Left lung (tissue), 10 donors: ENCODE data around the gene ANAPC5. TPM values are rescaled to one million over a fixed set of nuclear protein-coding genes. Genes with fewer than 3 reads are reported as not detected.

Experiments
- ATAC-seq: fragments of 200-7000 bp; cut with Tn5 transposase; one replicate; pipeline ENCODE4 v1.9.1; 2020; ENCODE audit warnings: moderate library complexity
- DNase-seq, 4 donors: peaks; one replicate each; pipeline ENCODE4 v3.0.0-alpha.2; 2013 to 2020
- H3K27ac ChIP-seq, 2 donors: fragments of 200-600 bp; sonication (generic) in 1 of 2; one replicate each; pipeline versions ENCODE4 v1.5.0 to v1.8.0; 2020 to 2021
- H3K27me3 ChIP-seq, 2 donors: fragments of 200-600 bp; sonication (generic) in 1 of 2; one replicate each; pipeline versions ENCODE4 v1.5.0 to v1.8.0; 2020 to 2021
- H3K36me3 ChIP-seq, 2 donors: fragments of 200-600 bp; sonication (generic) in 1 of 2; one replicate each; pipeline versions ENCODE4 v1.5.0 to v1.8.0; 2020 to 2021
- H3K4me1 ChIP-seq, 2 donors: fragments of 200-600 bp; one replicate each; pipeline ENCODE4 v1.8.0; 2021
- H3K4me3 ChIP-seq, 2 donors: fragments of 200-600 bp; sonication (generic) in 1 of 2; one replicate each; pipeline versions ENCODE4 v1.5.0 to v1.8.0; 2020 to 2021; ENCODE audit warnings: mild to moderate bottlenecking in 1 of 2
- H3K9me3 ChIP-seq, 2 donors: fragments of 200-600 bp; sonication (generic) in 1 of 2; one replicate each; pipeline versions ENCODE4 v1.5.0 to v1.8.0; 2020 to 2021
- intact Hi-C, 2 donors: fragments of 100-400 bp; cut with DNase I; formaldehyde crosslinking; loops; one replicate each; pipeline versions ENCODE4 v1.11.2 to v1.14.2; 2022
- polyA plus RNA-seq, 6 donors: library from polyadenylated mRNA; unstranded; fragments of 120-200 nt; gene quantifications; one replicate each; pipeline ENCODE4 v1.2.1, GENCODE V29; 2013; ENCODE audit not compliant: insufficient read length in 6 of 6
- total RNA-seq, 2 donors: library from RNA; stranded (reverse); fragmentation: NEBNext Ultra II Directional; extraction: Animal tissue kit (Norgen Biotek cat#: 25700); gene quantifications; one replicate each; pipeline ENCODE4 v1.2.1, GENCODE V29; 2021
- TF ChIP-seq, protein P1 (sequence below), 2 donors: fragments of 200-600 bp; sonication (generic) in 1 of 2; IDR thresholded peaks; one replicate each; pipeline versions ENCODE4 v1.5.0 to v1.8.0; 2021; ENCODE audit warnings: antibody characterized with exemption in 2 of 2
- donor health status: DM: no; HTN: yes; CAD: no.
- donor health status: DM: no; HTN: no; CAD: no.

The ANAPC5 gene
- total and polyA plus RNA-seq, 8 donors, result 84.8 to 206 (median 165) TPM

DNA sequence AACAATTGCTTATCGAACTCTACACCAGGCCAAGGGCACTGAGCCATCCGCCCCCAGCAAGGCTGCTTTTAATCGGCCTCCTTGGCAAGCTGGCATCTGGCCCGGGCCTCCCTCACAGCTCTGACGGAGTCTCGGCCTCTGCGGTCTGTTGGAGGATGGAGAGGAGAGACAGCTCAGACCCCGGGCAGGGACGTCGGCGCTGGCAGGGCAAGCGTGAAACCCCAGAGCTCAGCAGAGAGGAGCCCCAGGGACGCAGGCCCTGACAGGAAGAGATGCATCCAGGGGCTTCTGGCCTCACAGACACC lies 73.2 kb downstream of the ANAPC5 start:
- H3K4me3 ChIP-seq, result no peak overlapping the region
- H3K27me3 ChIP-seq, result no peaks in the 10 kb centered on the region
- peaks cover 0 to 44% of the 10 kb centered on the region in 2 donors for H3K36me3 ChIP-seq
- peak in 1 of 4 donors; percentile 83 for DNase-seq
- ATAC-seq, result peak; percentile 13
- peak overlapping the region; percentile 53 to 91 for H3K27ac ChIP-seq
- intact Hi-C loops, result no loop called here
- H3K4me1 ChIP-seq, result peaks cover 10 to 47% of the 10 kb centered on the region in 2 donors
- TF ChIP-seq, protein P1, sequence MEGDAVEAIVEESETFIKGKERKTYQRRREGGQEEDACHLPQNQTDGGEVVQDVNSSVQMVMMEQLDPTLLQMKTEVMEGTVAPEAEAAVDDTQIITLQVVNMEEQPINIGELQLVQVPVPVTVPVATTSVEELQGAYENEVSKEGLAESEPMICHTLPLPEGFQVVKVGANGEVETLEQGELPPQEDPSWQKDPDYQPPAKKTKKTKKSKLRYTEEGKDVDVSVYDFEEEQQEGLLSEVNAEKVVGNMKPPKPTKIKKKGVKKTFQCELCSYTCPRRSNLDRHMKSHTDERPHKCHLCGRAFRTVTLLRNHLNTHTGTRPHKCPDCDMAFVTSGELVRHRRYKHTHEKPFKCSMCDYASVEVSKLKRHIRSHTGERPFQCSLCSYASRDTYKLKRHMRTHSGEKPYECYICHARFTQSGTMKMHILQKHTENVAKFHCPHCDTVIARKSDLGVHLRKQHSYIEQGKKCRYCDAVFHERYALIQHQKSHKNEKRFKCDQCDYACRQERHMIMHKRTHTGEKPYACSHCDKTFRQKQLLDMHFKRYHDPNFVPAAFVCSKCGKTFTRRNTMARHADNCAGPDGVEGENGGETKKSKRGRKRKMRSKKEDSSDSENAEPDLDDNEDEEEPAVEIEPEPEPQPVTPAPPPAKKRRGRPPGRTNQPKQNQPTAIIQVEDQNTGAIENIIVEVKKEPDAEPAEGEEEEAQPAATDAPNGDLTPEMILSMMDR (IDR thresholded peaks at IDR 0.05), result no peak
- H3K9me3 ChIP-seq, result no peaks in the 10 kb centered on the region

DNA sequence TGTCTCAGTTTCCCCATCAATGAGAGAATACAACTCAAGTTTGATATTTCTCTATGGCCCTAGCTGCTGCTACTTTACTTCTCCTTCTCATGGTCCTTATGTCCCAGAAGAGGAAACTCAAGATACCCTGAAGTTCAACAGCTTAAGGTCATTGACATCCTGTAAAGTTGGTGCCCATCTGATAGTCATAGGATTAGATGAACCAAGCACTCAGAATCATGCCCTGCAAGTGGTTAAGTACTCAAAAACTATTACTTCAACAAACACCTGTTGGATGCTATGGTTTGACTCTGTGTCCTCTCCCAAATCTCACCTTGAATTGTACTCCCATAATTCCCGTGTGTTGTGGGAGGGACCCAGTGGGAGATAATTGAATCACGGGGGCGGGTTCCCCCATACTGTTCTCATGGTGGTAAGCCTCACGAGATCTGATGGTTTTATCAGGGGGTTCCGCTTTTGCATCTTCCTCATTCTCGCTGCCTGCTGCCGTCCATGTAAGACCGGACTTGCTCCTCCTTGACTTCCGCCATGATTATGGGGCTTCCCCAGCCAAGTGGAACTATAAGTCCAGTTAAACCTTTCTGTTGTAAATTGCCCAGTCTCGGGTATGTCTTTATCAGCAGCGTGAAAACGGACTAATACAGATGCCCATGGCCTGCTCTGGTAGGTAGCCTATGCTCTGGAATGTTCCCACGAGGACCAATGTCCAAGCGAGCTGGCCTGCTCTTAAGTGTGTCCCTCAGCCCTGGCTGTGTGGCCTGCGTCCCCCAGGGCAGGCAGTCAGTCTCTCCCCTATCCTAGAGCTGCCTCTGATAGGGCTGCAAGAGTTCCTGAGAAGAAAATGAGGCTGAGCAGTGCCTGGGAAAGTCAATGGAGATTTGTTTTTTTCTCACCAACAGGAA lies 73.8 kb downstream of the ANAPC5 start:
- H3K4me1 ChIP-seq, result peaks cover 10 to 44% of the 10 kb centered on the region in 2 donors
- TF ChIP-seq, protein P1 (IDR thresholded peaks at IDR 0.05), result no peak

DNA sequence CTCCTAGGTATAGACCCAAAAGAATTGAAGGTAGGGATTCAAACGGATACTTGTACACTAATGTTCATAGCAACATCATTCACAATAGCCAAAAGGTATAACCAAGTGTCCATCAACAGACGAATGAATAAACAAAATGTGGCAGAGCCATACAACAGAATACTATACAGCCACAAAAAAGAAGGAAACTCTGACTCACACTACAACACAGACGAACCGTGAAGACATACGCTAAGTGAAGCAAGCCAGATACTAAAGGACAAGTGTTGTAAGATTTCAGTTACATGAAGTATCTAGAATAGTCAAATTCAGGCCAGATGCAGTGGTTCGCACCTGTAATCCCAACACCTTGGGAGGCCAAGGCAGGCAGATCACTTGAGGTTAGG lies 74.8 kb downstream of the ANAPC5 start:
- intact Hi-C loops, result no loop called here
- no peaks in the 10 kb centered on the region for H3K9me3 ChIP-seq
- TF ChIP-seq, protein P1 (IDR thresholded peaks at IDR 0.05), result peak in 1 of 2 donors; percentile 4
- H3K4me3 ChIP-seq, result no peak overlapping the region
- ATAC-seq, result no peak
- H3K27ac ChIP-seq, result peak overlapping the region in 1 of 2 donors; percentile 91
- no peaks in the 10 kb centered on the region for H3K27me3 ChIP-seq
- no peak for DNase-seq
- peaks cover 10 to 41% of the 10 kb centered on the region in 2 donors for H3K4me1 ChIP-seq
- H3K36me3 ChIP-seq, result peaks cover 0 to 44% of the 10 kb centered on the region in 2 donors

More for the DNA sequence above, 73.8 kb downstream of the ANAPC5 start:
- Histone ChIP-seq H3K36me3 (peaks cover 0 to 44% of the 10 kb centered on the region in 2 donors), H3K9me3 (no peaks in the 10 kb centered on the region), H3K27me3 (no peaks in the 10 kb centered on the region), H3K27ac (peak overlapping the region; percentile 53 to 91), H3K4me3 (no peak overlapping the region)
- ATAC-seq, result peak; percentile 47
- intact Hi-C loops, result no loop called here
- DNase-seq, result peak in 1 of 4 donors; percentile 77

DNA sequence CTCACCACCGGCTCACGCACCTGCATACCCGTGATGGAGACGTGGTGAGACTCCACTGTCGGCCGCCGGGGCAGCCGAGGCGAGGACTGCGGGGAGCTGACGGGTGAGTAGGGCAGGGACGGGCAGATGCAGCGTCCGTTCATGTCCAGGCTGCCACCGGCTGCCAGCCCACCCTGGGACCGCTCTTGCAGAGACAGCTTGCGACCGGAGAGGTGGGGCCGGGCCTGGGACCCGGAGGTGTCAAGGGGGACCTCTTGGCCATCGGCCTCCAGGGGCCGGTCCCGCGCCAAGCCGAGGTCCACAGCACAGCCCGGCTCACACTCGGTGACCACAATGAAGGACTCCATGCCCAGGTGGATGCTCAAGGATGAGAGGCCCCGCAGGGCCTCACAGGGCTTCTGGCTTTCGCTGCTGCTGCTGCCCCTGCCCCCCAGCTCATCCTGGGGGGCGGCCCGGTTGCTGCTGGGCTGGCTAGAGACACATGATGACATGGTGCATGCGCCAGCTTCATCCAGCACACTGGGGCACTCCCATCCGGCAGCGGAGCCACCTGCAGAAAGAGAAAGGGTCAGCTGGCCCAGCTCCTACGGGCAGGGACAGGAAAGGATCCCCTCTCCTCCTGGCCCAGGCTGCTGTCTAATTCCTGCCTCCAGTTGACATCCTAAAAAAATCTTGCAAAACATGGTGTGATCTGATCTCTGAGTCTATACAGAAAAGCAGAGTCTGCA lies 78.0 kb downstream of the ANAPC5 start:
- no peak for DNase-seq
- intact Hi-C loops, result no loop called here
- no peak overlapping the region for H3K27ac ChIP-seq

More for the DNA sequence above, 78.0 kb downstream of the ANAPC5 start:
- TF ChIP-seq, protein P1 (IDR thresholded peaks at IDR 0.05), result no peak
- H3K4me1 ChIP-seq, result peaks cover 6 to 32% of the 10 kb centered on the region in 2 donors
- no peaks in the 10 kb centered on the region for H3K9me3 ChIP-seq
- ATAC-seq, result no peak
- H3K36me3 ChIP-seq, result peaks cover 0 to 53% of the 10 kb centered on the region in 2 donors
- H3K27me3 ChIP-seq, result no peaks in the 10 kb centered on the region
- H3K4me3 ChIP-seq, result no peak overlapping the region
